Omental fat pad (tissue), 4 donors: ENCODE results near the gene DHH. TPM values are rescaled to one million over a fixed set of nuclear protein-coding genes. Genes with fewer than 3 reads are reported as not detected.

ENCODE experiments used
- ATAC-seq: fragments of 150-250 bp; one replicate; pipeline ENCODE4 v1.9.1; 2016; ENCODE audit warnings: mild to moderate bottlenecking, moderate library complexity; ENCODE audit not compliant: low FRiP score
- DNase-seq: peaks from one replicate; pipeline ENCODE4 v3.0.0-alpha.2; 2019; ENCODE audit warnings: low spot score
- CTCF ChIP-seq, 3 donors: fragments of 450-650 bp; IDR thresholded peaks; one replicate each; pipeline ENCODE4 v1.5.1; 2016 to 2017; ENCODE audit warnings: antibody characterized with exemption in 3 of 3, mild to moderate bottlenecking in 3 of 3, moderate library complexity in 2 of 3
- total RNA-seq, 4 donors: library from RNA; depleted of rRNA; stranded (reverse); fragments of >200 nt; gene quantifications; one replicate each; pipeline ENCODE4 v1.1.0, GENCODE V29; 2016

The DHH gene
- total RNA-seq, 4 donors from 2014 or later: 0.72 to 2.0 (median 1.3) TPM

- no peak for DNase-seq
- no peak for TF ChIP-seq CTCF (IDR thresholded peaks at IDR 0.05)
- ATAC-seq: no peak
These were observed 32.5 kb upstream of the DHH start for GRCh38 chr12:49126852-49127763.

- TF ChIP-seq CTCF (IDR thresholded peaks at IDR 0.05): no peak
- DNase-seq (no peak), ATAC-seq (peak; percentile 79)
These were observed 26.6 kb upstream of the DHH start for GRCh38 chr12:49121047-49121696.

- no peak for ATAC-seq
- no peak for DNase-seq
- no peak for TF ChIP-seq CTCF (IDR thresholded peaks at IDR 0.05)
These were observed 16.6 kb upstream of the DHH start for GRCh38 chr12:49111206-49111605.

DNA sequence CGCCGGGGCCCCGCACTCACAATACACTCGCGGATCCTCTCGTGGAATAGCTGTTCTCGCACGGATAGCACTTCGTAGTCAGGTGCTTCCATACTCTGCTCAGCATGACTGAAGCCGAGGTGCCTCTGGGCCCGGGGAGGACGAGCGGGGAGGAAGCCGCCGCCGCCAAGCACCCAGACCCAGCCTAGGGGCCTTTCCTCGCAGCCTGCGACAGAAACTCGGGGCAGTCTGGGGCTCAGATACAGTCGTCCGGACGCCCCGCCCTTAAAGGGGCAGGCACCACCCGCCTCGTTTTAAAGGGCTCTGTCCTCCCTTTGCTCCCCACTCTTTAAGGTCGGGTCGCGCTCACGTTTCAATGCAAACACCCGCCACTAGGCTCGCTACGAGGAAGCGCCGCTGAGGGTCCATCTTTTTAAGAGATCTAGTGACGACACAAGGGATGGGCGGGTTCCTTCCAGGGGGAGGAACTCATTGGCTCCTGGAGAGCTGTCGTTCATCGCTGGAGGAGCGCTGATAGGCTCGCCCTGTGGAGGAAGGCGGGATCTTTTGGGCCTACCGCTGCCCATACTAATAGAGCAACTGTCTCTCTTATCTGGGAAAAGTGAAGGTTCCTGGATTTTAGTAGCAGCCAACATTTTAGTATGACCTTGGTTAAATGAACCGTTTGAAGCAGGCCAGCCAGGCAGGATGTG lies 16.0 kb upstream of the DHH start, which contains the start of gene LMBR1L:
Gene LMBR1L (minus strand): TSS at position 384 of the 692 bp plus-strand sequence. CDS start 292 bp downstream, at position 92.
- ATAC-seq (peak; percentile 95), DNase-seq (peak; percentile 84)
- peak in 1 of 3 donors; percentile 32 for TF ChIP-seq CTCF (IDR thresholded peaks at IDR 0.05)

- DNase-seq (no peak), ATAC-seq (peak; percentile 21)
- TF ChIP-seq CTCF (IDR thresholded peaks at IDR 0.05): no peak
These were observed 15.3 kb upstream of the DHH start for GRCh38 chr12:49109641-49110463.

- peak; percentile 76 for ATAC-seq
- DNase-seq: peak; percentile 38
- no peak for TF ChIP-seq CTCF (IDR thresholded peaks at IDR 0.05)
These were observed 14.4 kb upstream of the DHH start for GRCh38 chr12:49108958-49109404.
